HepG2 (cell line): ENCODE results near the gene SLC7A10. TPM values are rescaled to one million over a fixed set of nuclear protein-coding genes. Genes with fewer than 3 reads are reported as not detected.

Experiments
- ARNT2 ChIP-seq: sonication (generic); formaldehyde crosslinking; IDR thresholded peaks from 2 replicates; pipeline ENCODE4 v1.8.0; 2022; ENCODE audit warnings: mild to moderate bottlenecking, low read depth, missing genetic modification reagents, moderate library complexity
- ATF7 ChIP-seq, 2 experiments: fragments of 450-650 bp in 1 of 2; sonication (generic) in 1 of 2; formaldehyde crosslinking in 1 of 2; IDR thresholded peaks; 2 replicates each; pipeline versions ENCODE4 v1.4.0 to v1.6.1; 2016 to 2020; ENCODE audit warnings: antibody characterized with exemption in 1 of 2, mild to moderate bottlenecking in 1 of 2, missing genetic modification reagents in 1 of 2
- BRD4 ChIP-seq: sonication (generic); formaldehyde crosslinking; IDR thresholded peaks from 2 replicates; pipeline ENCODE4 v1.4.0; 2020; ENCODE audit warnings: missing genetic modification reagents
- FOXC1 ChIP-seq: sonication (generic); formaldehyde crosslinking; IDR thresholded peaks from 2 replicates; pipeline ENCODE4 v1.8.0; 2022; ENCODE audit warnings: mild to moderate bottlenecking, missing genetic modification reagents, borderline replicate concordance
- GATA4 ChIP-seq: sonication (generic); IDR thresholded peaks from 2 replicates; pipeline ENCODE4 v1.6.1; 2016; ENCODE audit warnings: antibody characterized with exemption, low read depth, borderline replicate concordance
- KMT2A ChIP-seq: sonication (generic); formaldehyde crosslinking; IDR thresholded peaks from 2 replicates; pipeline ENCODE4 v1.4.0; 2020; ENCODE audit warnings: missing genetic modification reagents
- RAD21 ChIP-seq: fragments of 450-650 bp; formaldehyde crosslinking; IDR thresholded peaks from 2 replicates; pipeline ENCODE4 v1.5.0; 2020; ENCODE audit warnings: mild to moderate bottlenecking
- REXO4 ChIP-seq: sonication (generic); formaldehyde crosslinking; IDR thresholded peaks from 2 replicates; pipeline ENCODE4 v1.8.0; 2022; ENCODE audit warnings: missing genetic modification reagents, mild to moderate bottlenecking, borderline replicate concordance
- SP4 ChIP-seq: sonication (generic); formaldehyde crosslinking; IDR thresholded peaks from 2 replicates; pipeline ENCODE4 v1.8.1; 2023; ENCODE audit warnings: mild to moderate bottlenecking, missing genetic modification reagents
- U2AF1 ChIP-seq: fragments of 200-400 bp; formaldehyde crosslinking; optimal IDR thresholded peaks from 2 replicates; pipeline ENCODE3; 2017; ENCODE audit warnings: mild to moderate bottlenecking, low read depth, low read length
- YY1 ChIP-seq: IDR thresholded peaks from 2 replicates; pipeline ENCODE4 v1.6.1; 2011; ENCODE audit warnings: low read length, low read depth, moderate library complexity, mild to moderate bottlenecking; ENCODE audit not compliant: insufficient read depth, insufficient replicate concordance
- ZBTB20 ChIP-seq: sonication (generic); formaldehyde crosslinking; IDR thresholded peaks from 2 replicates; pipeline ENCODE4 v1.8.1; 2023; ENCODE audit warnings: missing genetic modification reagents, low read depth, mild to moderate bottlenecking, borderline replicate concordance
- ZNF354B ChIP-seq: sonication (generic); formaldehyde crosslinking; IDR thresholded peaks from 2 replicates; pipeline ENCODE4 v1.8.0; 2022; ENCODE audit warnings: mild to moderate bottlenecking, missing genetic modification reagents
- ZNF619 ChIP-seq: sonication (generic); formaldehyde crosslinking; IDR thresholded peaks from 2 replicates; pipeline ENCODE4 v1.4.0; 2020; ENCODE audit warnings: mild to moderate bottlenecking, missing genetic modification reagents
- ZNF629 ChIP-seq: sonication (generic); formaldehyde crosslinking; conservative IDR thresholded peaks from 2 replicates; pipeline ENCODE4 v1.5.0; 2020; ENCODE audit warnings: missing genetic modification reagents
- ZNF792 ChIP-seq: IDR thresholded peaks from 2 replicates; pipeline ENCODE4 v1.6.1; 2016
- polyA plus RNA-seq, 8 experiments: library from polyadenylated mRNA; depleted of rRNA in 3 of 8; stranded (reverse) in 7 of 8; unstranded in 1 of 8; fragments of >200 nt; fragmentation: Illumina TruSeq in 4 of 8; extraction: Trizol in 4 of 8; gene quantifications; 2 replicates each; pipeline versions ENCODE4 v1.2.1 to v1.2.3, GENCODE V29; 2011 to 2016; ENCODE audit warnings: low read depth in 4 of 8, missing spikeins in 1 of 8, mixed read lengths in 1 of 8; ENCODE audit not compliant: insufficient read depth in 1 of 8
- total RNA-seq, 5 experiments: library from RNA; depleted of rRNA; stranded (reverse); fragments of >200 nt; fragmentation: Illumina TruSeq; extraction: Trizol; gene quantifications; 2 replicates each; pipeline ENCODE4 v1.2.3, GENCODE V29; 2016; ENCODE audit warnings: low read depth in 1 of 5
- TF ChIP-seq, protein P1 (sequence below): fragments of 450-650 bp; IDR thresholded peaks from 2 replicates; pipeline ENCODE4 v1.6.1; 2016
- TF ChIP-seq, protein P2 (sequence below): sonication (generic); formaldehyde crosslinking; IDR thresholded peaks from 2 replicates; pipeline ENCODE4 v1.5.1; 2020; ENCODE audit warnings: mild to moderate bottlenecking, missing genetic modification reagents, moderate library complexity
- TF ChIP-seq, protein P3 (sequence below): sonication (generic); formaldehyde crosslinking; IDR thresholded peaks from 2 replicates; pipeline ENCODE4 v1.8.0; 2022; ENCODE audit warnings: missing genetic modification reagents, mild to moderate bottlenecking, borderline replicate concordance
- TF ChIP-seq, protein P4 (sequence below): sonication (generic); formaldehyde crosslinking; IDR thresholded peaks from 2 replicates; pipeline ENCODE4 v1.5.1; 2020; ENCODE audit warnings: missing genetic modification reagents, mild to moderate bottlenecking, borderline replicate concordance
- TF ChIP-seq, protein P5 (sequence below): sonication (generic); formaldehyde crosslinking; conservative IDR thresholded peaks from 2 replicates; pipeline ENCODE4 v1.4.0; 2020; ENCODE audit warnings: missing genetic modification reagents

Gene SLC7A10
- total and polyA plus RNA-seq, 2 of the 13 experiments (the other 11 are each of a cell fraction or from before 2014, with no cell fraction given), result 1.1 to 2.2 TPM

DNA sequence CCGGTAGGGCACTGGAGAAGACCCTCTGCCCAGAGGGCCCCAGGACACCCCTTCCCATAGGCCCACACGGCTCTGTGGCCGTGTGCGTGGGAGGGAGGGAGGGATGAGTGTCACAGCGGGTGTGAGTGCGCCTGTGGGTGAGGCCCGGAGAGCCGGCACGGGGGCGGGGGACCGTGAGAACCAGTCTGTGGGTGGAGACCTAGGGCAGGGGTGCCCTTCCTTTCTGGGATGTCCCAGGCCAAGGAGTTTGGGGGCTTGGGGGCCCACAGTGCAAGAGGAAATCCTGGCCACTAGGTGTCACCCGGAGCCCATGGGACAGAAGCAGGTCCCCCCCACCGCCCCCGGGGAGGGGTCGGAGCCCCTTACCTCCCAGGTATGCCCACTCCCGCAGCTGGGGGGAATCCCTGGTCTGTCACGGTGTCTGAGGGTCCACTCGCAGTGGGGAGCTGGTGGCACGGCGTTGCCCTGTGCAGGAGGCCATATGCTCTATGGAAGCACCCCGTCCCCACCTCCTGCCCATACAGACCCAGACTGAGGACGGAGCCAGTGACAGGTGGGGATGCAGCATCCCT, 16.0 kb upstream of the SLC7A10 start (continued):
- TF ChIP-seq ZNF619 (CRISPR knock-in tag) (peak; percentile 60; the same call in 1 of the 2 replicates), FOXC1 (no peak; the same call in 1 of the 2 replicates), KMT2A (CRISPR knock-in tag) (0 out of 2 replicates have a peak, but pooled peaks have one; percentile 32), GATA4 (no peak), BRD4 (CRISPR knock-in tag) (0 out of 2 replicates have a peak, but pooled peaks have one; percentile 34), ARNT2 (0 out of 2 replicates have a peak, but pooled peaks have one; percentile 13), ZNF629 (CRISPR knock-in tag) (0 out of 2 replicates have a peak, but pooled peaks have one; percentile 16), RAD21 (CRISPR knock-in tag) (peak; percentile 98), ZBTB20 (no peak), REXO4 (CRISPR knock-in tag) (no peak), ATF7 (IDR thresholded peaks at IDR 0.05) (no peak), ATF7 (CRISPR knock-in tag; IDR thresholded peaks at IDR 0.05) (no peak), U2AF1 (no peak), SP4 (CRISPR knock-in tag) (peak; percentile 50; the same call in 1 of the 2 replicates), ZNF792 (no peak), ZNF354B (no peak), YY1 (peak; percentile 18)
- TF ChIP-seq, protein P1, sequence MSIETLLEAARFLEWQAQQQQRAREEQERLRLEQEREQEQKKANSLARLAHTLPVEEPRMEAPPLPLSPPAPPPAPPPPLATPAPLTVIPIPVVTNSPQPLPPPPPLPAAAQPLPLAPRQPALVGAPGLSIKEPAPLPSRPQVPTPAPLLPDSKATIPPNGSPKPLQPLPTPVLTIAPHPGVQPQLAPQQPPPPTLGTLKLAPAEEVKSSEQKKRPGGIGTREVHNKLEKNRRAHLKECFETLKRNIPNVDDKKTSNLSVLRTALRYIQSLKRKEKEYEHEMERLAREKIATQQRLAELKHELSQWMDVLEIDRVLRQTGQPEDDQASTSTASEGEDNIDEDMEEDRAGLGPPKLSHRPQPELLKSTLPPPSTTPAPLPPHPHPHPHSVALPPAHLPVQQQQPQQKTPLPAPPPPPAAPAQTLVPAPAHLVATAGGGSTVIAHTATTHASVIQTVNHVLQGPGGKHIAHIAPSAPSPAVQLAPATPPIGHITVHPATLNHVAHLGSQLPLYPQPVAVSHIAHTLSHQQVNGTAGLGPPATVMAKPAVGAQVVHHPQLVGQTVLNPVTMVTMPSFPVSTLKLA, result no peak
- TF ChIP-seq, protein P2, sequence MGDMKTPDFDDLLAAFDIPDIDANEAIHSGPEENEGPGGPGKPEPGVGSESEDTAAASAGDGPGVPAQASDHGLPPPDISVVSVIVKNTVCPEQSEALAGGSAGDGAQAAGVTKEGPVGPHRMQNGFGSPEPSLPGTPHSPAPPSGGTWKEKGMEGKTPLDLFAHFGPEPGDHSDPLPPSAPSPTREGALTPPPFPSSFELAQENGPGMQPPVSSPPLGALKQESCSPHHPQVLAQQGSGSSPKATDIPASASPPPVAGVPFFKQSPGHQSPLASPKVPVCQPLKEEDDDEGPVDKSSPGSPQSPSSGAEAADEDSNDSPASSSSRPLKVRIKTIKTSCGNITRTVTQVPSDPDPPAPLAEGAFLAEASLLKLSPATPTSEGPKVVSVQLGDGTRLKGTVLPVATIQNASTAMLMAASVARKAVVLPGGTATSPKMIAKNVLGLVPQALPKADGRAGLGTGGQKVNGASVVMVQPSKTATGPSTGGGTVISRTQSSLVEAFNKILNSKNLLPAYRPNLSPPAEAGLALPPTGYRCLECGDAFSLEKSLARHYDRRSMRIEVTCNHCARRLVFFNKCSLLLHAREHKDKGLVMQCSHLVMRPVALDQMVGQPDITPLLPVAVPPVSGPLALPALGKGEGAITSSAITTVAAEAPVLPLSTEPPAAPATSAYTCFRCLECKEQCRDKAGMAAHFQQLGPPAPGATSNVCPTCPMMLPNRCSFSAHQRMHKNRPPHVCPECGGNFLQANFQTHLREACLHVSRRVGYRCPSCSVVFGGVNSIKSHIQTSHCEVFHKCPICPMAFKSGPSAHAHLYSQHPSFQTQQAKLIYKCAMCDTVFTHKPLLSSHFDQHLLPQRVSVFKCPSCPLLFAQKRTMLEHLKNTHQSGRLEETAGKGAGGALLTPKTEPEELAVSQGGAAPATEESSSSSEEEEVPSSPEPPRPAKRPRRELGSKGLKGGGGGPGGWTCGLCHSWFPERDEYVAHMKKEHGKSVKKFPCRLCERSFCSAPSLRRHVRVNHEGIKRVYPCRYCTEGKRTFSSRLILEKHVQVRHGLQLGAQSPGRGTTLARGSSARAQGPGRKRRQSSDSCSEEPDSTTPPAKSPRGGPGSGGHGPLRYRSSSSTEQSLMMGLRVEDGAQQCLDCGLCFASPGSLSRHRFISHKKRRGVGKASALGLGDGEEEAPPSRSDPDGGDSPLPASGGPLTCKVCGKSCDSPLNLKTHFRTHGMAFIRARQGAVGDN, result peak; percentile 57
- TF ChIP-seq, protein P3, sequence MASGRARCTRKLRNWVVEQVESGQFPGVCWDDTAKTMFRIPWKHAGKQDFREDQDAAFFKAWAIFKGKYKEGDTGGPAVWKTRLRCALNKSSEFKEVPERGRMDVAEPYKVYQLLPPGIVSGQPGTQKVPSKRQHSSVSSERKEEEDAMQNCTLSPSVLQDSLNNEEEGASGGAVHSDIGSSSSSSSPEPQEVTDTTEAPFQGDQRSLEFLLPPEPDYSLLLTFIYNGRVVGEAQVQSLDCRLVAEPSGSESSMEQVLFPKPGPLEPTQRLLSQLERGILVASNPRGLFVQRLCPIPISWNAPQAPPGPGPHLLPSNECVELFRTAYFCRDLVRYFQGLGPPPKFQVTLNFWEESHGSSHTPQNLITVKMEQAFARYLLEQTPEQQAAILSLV, result peak; percentile 9; the same call in 1 of the 2 replicates
- TF ChIP-seq, protein P4, sequence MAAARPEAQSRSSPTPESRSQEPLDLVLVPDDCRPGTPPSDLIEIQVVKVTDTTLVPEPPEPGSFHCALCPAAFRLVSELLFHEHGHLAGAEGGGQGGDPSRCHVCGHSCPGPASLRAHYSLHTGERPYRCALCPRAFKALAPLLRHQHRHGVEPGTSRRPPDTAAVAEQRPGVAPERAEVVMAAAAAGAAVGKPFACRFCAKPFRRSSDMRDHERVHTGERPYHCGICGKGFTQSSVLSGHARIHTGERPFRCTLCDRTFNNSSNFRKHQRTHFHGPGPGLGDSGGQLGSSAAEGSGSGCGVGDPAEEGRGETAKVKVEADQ (CRISPR knock-in tag), result peak; percentile 50; the same call in 1 of the 2 replicates
- TF ChIP-seq, protein P5, sequence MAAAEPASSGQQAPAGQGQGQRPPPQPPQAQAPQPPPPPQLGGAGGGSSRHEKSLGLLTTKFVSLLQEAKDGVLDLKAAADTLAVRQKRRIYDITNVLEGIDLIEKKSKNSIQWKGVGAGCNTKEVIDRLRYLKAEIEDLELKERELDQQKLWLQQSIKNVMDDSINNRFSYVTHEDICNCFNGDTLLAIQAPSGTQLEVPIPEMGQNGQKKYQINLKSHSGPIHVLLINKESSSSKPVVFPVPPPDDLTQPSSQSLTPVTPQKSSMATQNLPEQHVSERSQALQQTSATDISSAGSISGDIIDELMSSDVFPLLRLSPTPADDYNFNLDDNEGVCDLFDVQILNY (CRISPR knock-in tag), result no peak
